ENCODE data around the gene TBX3.
"Not testable (repeated sequence)": the region's sequence is repeated elsewhere in the genome, so short reads cannot be mapped to it uniquely, and the experiment has no call there.

TBX3 gene

DNA sequence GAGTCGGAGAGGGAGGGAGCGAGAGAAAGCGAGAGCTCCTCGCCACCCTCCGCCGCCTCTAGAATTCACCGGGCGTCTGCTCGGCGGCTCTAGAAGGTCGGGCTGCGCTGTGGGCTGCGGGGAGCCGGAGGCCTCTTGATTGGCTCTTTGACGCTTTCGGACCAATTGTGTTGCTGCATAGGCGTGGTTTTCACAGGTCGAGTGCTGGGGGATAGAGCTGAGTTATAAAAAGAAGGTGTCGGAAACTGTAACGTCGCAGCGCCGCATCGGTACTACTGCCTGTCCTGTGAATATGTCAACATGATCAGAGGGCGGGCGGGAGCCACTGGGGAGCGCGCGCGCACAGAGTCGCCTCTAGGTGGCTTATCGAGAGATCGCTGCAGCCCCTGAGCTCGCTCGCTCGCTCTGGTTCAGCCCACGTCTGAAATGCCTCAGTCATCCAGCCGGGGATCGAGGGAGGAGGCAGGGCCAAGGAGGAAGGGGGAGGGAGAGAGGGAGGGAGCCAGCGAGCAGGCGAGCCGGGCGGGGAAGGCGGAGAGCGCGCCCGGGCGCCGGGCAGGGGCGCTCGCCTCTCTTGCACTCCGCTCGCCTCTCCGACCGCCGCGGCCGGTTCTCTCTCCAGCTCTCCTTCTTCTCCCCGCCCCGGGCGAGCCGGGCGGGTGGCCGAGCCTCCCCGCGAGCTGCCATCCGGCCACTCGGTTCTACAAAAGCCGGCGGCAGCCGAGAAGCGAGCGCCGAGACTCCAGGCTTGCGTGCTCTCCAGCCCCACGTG is at the start of gene TBX3:
TBX3 (minus strand) TSS at position 78 of the 772 bp plus-strand sequence. CDS start 975 bp downstream, outside the sequence.
- H3K27ac ChIP-seq, result peak within 1 kb of the TSS; percentile 25 to 91 (median 81)
- H3K4me3 ChIP-seq, result peak within 1 kb of the TSS; percentile 43 to 60 (median 48)

- H3K27ac ChIP-seq, result no peak overlapping the region
- no peak overlapping the region for H3K4me3 ChIP-seq
These were observed 48.6 kb upstream of the TBX3 start for GRCh38 chr12:114732426-114733030.

DNA sequence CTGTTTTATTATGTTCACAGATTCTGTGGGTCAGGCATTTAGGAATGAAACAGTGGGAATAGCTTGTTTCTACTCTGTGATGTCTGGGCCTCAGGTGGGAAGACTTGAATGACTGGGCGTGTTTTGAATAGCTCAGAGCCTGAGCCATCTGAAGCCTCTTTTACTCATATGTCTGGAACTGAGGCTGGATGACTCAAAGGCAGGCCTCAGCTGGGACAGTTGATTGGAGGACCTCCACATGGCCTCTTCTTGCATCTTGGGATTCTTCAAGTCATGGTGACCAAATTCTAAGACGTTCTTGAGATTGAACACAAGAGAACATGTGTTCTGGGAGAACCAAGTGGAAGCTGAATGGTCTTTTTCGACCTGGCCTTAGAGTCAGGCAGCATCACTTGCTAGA is 45.8 kb upstream of the TBX3 start:
- no peak overlapping the region for H3K27ac ChIP-seq
- H3K4me3 ChIP-seq, result no peak overlapping the region

- no peak overlapping the region for H3K4me3 ChIP-seq
- H3K27ac ChIP-seq, result no peak overlapping the region
These were observed 42.2 kb upstream of the TBX3 start for GRCh38 chr12:114726092-114726710.

- H3K27ac ChIP-seq, H3K4me3 ChIP-seq: not testable (repeated sequence)
These were observed 38.2 kb upstream of the TBX3 start for GRCh38 chr12:114722176-114722575.

- no peak overlapping the region for H3K27ac ChIP-seq
These were observed 37.3 kb upstream of the TBX3 start for GRCh38 chr12:114721266-114721665.

GRCh38 chr12:114713466-114714215 is 29.7 kb upstream of the TBX3 start:
- Histone ChIP-seq H3K4me3 (no peak overlapping the region), H3K27ac (no peak overlapping the region)

More at GRCh38 chr12:114721266-114721665, 37.3 kb upstream of the TBX3 start:
- H3K4me3 ChIP-seq, result no peak overlapping the region

GRCh38 chr12:114711689-114712152 is 27.7 kb upstream of the TBX3 start:
- H3K27ac ChIP-seq, result peak overlapping the region in 1 of 21 experiments; percentile 2
- H3K4me3 ChIP-seq, result no peak overlapping the region

GRCh38 chr12:114710151-114710550 is 26.2 kb upstream of the TBX3 start:
- no peak overlapping the region for H3K4me3 ChIP-seq

DNA sequence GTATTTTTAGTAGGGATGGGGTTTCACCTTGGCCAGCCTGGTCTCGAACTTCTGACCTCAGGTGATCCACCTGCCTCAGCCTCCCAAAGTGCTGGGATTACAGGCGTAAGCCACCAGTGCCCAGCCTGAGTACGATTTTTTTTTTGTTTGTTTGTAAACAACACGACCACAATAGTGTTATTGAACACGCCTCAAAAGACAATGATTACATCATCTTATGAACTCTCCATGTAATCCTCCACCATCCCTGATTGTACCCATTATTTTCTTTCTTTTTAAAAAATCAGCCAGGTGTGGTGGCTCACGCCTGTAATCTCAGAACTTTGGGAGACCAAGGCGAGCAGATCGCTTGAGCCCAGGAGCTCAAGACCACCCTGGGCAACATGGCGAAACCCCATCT is 25.1 kb upstream of the TBX3 start:
- H3K27ac ChIP-seq, result no peak overlapping the region
- no peak overlapping the region for H3K4me3 ChIP-seq

More at GRCh38 chr12:114710151-114710550, 26.2 kb upstream of the TBX3 start:
- no peak overlapping the region for H3K27ac ChIP-seq

GRCh38 chr12:114708598-114708997 is 24.6 kb upstream of the TBX3 start:
- not testable (repeated sequence) for H3K27ac ChIP-seq, H3K4me3 ChIP-seq

DNA sequence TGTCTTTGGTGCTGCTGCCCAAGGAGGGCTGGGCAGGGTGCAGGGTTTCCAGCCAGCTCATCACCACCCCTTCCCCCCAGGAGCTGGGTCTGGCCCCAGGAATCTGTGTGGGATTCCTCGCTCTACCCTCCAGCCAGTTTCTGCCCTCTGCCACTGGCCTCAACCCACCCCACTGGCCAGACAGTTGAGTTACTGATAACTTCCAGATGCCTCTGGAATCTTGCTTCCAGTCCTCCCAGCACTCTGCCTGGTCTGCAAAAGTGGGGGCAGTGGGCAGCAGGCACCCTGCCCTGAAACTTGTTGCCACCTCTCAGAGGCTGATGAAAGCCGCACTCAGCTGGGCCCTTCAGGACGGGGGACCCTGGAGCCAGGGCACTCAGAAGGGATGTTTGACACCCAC is 20.1 kb upstream of the TBX3 start:
- Histone ChIP-seq H3K4me3 (no peak overlapping the region), H3K27ac (no peak overlapping the region)

GRCh38 chr12:114703060-114703493 is 19.1 kb upstream of the TBX3 start:
- Histone ChIP-seq H3K27ac (no peak overlapping the region), H3K4me3 (no peak overlapping the region)

GRCh38 chr12:114702462-114702861 is 18.5 kb upstream of the TBX3 start:
- H3K4me3 ChIP-seq, result no peak overlapping the region
- no peak overlapping the region for H3K27ac ChIP-seq

GRCh38 chr12:114701553-114701952 is 17.6 kb upstream of the TBX3 start:
- no peak overlapping the region for H3K4me3 ChIP-seq
- no peak overlapping the region for H3K27ac ChIP-seq

DNA sequence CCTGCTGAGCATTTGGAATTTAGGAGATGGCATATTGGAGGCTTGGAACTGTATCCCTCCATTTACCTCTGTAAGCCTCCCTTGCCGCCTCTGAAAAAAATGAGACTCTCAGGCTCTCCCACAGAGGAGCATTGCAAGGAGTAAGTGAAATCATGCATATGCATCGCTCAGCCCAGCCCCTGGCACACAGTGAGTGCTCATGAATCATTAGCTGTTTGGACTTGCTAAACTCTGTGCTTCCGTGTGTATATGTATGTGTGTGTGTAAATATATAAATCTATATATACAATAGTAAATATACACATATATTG is 17.1 kb upstream of the TBX3 start:
- no peak overlapping the region for H3K4me3 ChIP-seq

DNA sequence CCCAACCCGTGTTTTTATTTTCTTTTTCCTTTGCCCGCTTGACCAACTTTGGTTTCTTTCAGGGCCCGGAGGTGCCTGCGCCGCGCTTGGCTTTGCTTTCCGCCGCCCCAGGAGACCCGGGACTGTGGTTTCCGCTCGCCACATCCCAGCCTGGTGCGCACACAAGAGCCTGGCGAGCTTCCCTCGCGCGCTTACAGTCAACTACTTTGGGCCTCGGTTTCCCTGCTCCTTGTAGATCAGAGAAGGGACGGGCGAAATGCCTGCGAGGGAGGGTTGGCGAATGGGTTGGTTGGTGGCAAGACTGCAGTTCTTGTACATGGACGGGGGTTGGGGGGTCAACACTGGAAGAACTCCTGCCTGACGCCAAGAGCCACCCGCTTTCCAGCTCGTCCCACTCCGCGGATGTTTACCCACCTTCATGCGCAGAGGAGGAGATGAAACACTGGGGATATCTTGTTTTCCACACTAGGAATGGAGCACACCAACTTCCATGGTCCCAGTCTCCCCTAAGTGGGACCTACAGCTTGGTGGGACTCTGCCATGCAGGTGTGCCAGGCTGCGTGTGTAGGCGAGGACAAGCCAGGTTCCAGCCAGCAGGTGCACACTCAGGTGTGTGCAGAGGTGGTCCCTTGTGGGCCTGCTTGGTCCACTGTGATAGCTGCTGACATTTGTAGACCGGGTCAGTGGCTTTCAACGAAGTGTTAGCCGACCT is 16.6 kb upstream of the TBX3 start:
- Histone ChIP-seq H3K4me3 (no peak overlapping the region), H3K27ac (no peak overlapping the region)

More for the DNA sequence above, 17.1 kb upstream of the TBX3 start:
- H3K27ac ChIP-seq, result no peak overlapping the region

DNA sequence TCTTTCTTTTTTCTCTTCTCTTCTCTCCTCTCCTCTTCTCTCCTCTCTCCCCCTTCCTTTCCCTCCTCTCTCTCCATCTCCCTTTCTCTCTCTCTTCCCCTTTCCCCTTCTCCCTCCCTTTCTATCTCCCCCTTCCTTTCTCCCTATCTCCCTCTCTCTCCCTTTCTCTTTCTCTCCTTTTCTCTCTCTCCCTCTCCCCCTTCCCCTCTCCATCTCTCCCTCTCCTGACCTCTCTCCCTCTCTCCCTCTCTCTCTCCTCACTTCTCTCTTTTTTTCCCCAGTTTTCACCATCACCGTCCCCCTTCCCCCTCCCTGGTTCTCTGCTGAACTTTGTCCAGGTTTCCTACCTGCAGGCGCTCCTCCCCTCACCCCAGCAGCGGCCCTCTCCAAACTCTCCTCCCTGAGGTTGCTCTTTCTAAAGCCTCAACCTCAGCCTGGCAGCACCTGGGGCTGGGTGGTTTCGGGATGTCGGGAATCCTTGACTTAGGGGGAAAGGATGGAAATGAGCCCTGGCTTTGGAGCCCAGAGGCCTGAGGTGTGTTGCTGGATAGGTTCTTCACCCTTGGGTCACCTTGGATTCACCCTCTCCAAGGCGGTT is 14.7 kb upstream of the TBX3 start:
- H3K27ac ChIP-seq, result peak overlapping the region in 2 of 21 experiments; percentile 38 to 57
- peak overlapping the region in 1 of 7 experiments; percentile 17 for H3K4me3 ChIP-seq

Measured in skin epidermis (tissue), 12 donors.